HepG2 (cell line): ENCODE data around the gene PSMA4. TPM values are rescaled to one million over a fixed set of nuclear protein-coding genes. Genes with fewer than 3 reads are reported as not detected.

Source experiments
- ATAC-seq: fragments of 200-7000 bp; cut with Tn5 transposase; 3 replicates; pipeline ENCODE4 v1.9.1; 2020; ENCODE audit warnings: mild to moderate bottlenecking, moderate library complexity
- Bru-seq: library from RNA; stranded (reverse); fragments of 400-500 nt; gene quantifications from one replicate; lab custom pipeline; 2021; lab: Mats Ljungman, UMichigan
- BruChase-seq, 2 experiments: library from RNA; stranded (reverse); fragments of 400-500 nt; gene quantifications; one replicate each; lab custom pipeline; 2021; lab: Mats Ljungman, UMichigan
- BruUV-seq: library from RNA; stranded (reverse); fragments of 400-500 nt; replicated peaks from 2 replicates; lab custom pipeline; 2021; lab: Mats Ljungman, UMichigan
- CTCF ChIA-PET: fragments of 300-600 bp; formaldehyde crosslinking; extraction: SDS; loops from one replicate; lab custom pipeline; 2021; ENCODE audit warnings: low total read pairs, inconsistent platforms, low intra/inter-chr PET ratio; lab: Yijun Ruan, JAX
- POLR2A ChIA-PET: fragments of 350-600 bp; sonication (Branson Sonifier 250); formaldehyde crosslinking; loops from one replicate; lab custom pipeline; 2020; ENCODE audit warnings: antibody characterized with exemption, inconsistent platforms; lab: Yijun Ruan, JAX
- DNase-seq: peaks from one replicate; pipeline ENCODE4 v3.0.0-alpha.2; 2015; ENCODE audit warnings: low spot score
- FAIRE-seq: peaks from 3 replicates; lab custom pipeline; 2011; peaks lifted over from hg19 to GRCh38; lab: Jason Lieb, UNC
- H2AFZ ChIP-seq: one replicate; pipeline ENCODE4 v1.6.1; 2011; ENCODE audit warnings: low read length, inconsistent platforms
- H3K27ac ChIP-seq: fragments of 300-600 bp; 3 replicates; pipeline ENCODE4 v1.8.0; 2011; ENCODE audit warnings: mixed run types, mild to moderate bottlenecking, mixed read lengths, low read length, inconsistent platforms; ENCODE audit not compliant: insufficient read depth; ENCODE audit errors: extremely low read length
- H3K27me3 ChIP-seq, 2 experiments: fragments of 200-600 bp in 1 of 2; 2 replicates in 1 of 2; 3 replicates in 1 of 2; pipeline versions ENCODE4 v1.6.0 to v1.8.0; 2011; ENCODE audit warnings: low read length in 2 of 2, mild to moderate bottlenecking in 2 of 2, moderate library complexity in 2 of 2, inconsistent platforms in 1 of 2; ENCODE audit not compliant: insufficient read depth in 2 of 2, control insufficient read depth in 1 of 2
- H3K36me3 ChIP-seq, 2 experiments: fragments of 200-600 bp in 1 of 2; replicated peaks in 1 of 2; 2 replicates in 1 of 2; 3 replicates in 1 of 2; pipeline versions ENCODE4 v1.5.1 to v1.8.0; 2011; ENCODE audit warnings: low read length in 2 of 2, inconsistent platforms in 1 of 2; ENCODE audit not compliant: insufficient read depth in 2 of 2, control insufficient read depth in 1 of 2
- H3K4me1 ChIP-seq: 2 replicates; pipeline ENCODE4 v1.5.1; 2012; ENCODE audit warnings: low read length, inconsistent platforms; ENCODE audit not compliant: insufficient read depth
- H3K4me2 ChIP-seq: 2 replicates; pipeline ENCODE4 v1.6.0; 2011; ENCODE audit warnings: low read depth, low read length, inconsistent platforms
- H3K4me3 ChIP-seq, 3 experiments: fragments of 200-600 bp in 1 of 3; sonication (generic), shearing (Covaris generic) in 1 of 3; replicated peaks in 1 of 3; 2 replicates each; pipeline ENCODE4 v1.5.1; 2011 to 2016; ENCODE audit warnings: low read length in 3 of 3, inconsistent platforms in 2 of 3, low read depth in 2 of 3, mild to moderate bottlenecking in 2 of 3, control low read depth in 1 of 3, mixed read lengths in 1 of 3; ENCODE audit not compliant: insufficient read depth in 1 of 3
- H3K79me2 ChIP-seq: one replicate; pipeline ENCODE4 v1.6.1; 2011; ENCODE audit warnings: low read length, inconsistent platforms; ENCODE audit not compliant: insufficient read depth
- H3K9ac ChIP-seq: 2 replicates; pipeline ENCODE4 v1.6.0; 2011; ENCODE audit warnings: mild to moderate bottlenecking, low read depth, low read length, inconsistent platforms; ENCODE audit not compliant: insufficient read depth
- H3K9me3 ChIP-seq: 2 replicates; pipeline ENCODE4 v1.5.1; 2012; ENCODE audit warnings: mild to moderate bottlenecking, low read length
- H4K20me1 ChIP-seq: 2 replicates; pipeline ENCODE4 v1.6.0; 2011; ENCODE audit warnings: inconsistent platforms, mild to moderate bottlenecking, low read length, moderate library complexity; ENCODE audit not compliant: insufficient read depth
- ATF7-NPFF ChIP-seq: sonication (generic); formaldehyde crosslinking; IDR thresholded peaks from 2 replicates; pipeline ENCODE4 v1.8.1; 2023; ENCODE audit warnings: mild to moderate bottlenecking, low read depth, missing genetic modification reagents, moderate library complexity
- DMTF1 ChIP-seq: sonication (generic); formaldehyde crosslinking; IDR thresholded peaks from 2 replicates; pipeline ENCODE4 v1.4.0; 2020; ENCODE audit warnings: mild to moderate bottlenecking, missing genetic modification reagents
- DNMT1 ChIP-seq: sonication (generic); formaldehyde crosslinking; IDR thresholded peaks from 2 replicates; pipeline ENCODE4 v1.5.1; 2020; ENCODE audit warnings: mild to moderate bottlenecking, missing genetic modification reagents
- ELK4 ChIP-seq: sonication (generic); formaldehyde crosslinking; IDR thresholded peaks from 2 replicates; pipeline ENCODE4 v1.9.0; 2021; ENCODE audit warnings: missing genetic modification reagents, borderline replicate concordance
- GZF1 ChIP-seq: sonication (generic); formaldehyde crosslinking; IDR thresholded peaks from 2 replicates; pipeline ENCODE4 v1.5.1; 2020; ENCODE audit warnings: mild to moderate bottlenecking, missing genetic modification reagents
- MED8 ChIP-seq: sonication (generic); formaldehyde crosslinking; IDR thresholded peaks from 2 replicates; pipeline ENCODE4 v1.8.1; 2023; ENCODE audit warnings: mild to moderate bottlenecking, missing genetic modification reagents; ENCODE audit not compliant: insufficient replicate concordance
- NFKB2 ChIP-seq: sonication (generic); formaldehyde crosslinking; IDR thresholded peaks from 2 replicates; pipeline ENCODE4 v1.4.0; 2020; ENCODE audit warnings: missing genetic modification reagents, borderline replicate concordance
- REPIN1 ChIP-seq: sonication (generic); formaldehyde crosslinking; IDR thresholded peaks from 2 replicates; pipeline ENCODE4 v1.8.0; 2022; ENCODE audit warnings: missing genetic modification reagents, low read depth, mild to moderate bottlenecking, borderline replicate concordance
- TBX2 ChIP-seq: sonication (generic); formaldehyde crosslinking; IDR thresholded peaks from 2 replicates; pipeline ENCODE4 v1.5.0; 2020; ENCODE audit warnings: missing genetic modification reagents, mild to moderate bottlenecking, borderline replicate concordance
- ZBTB21 ChIP-seq: sonication (generic); formaldehyde crosslinking; IDR thresholded peaks from 2 replicates; pipeline ENCODE4 v1.4.0; 2020; ENCODE audit warnings: missing genetic modification reagents
- ZNF547 ChIP-seq: sonication (generic); formaldehyde crosslinking; IDR thresholded peaks from 2 replicates; pipeline ENCODE4 v1.5.1; 2020; ENCODE audit warnings: mild to moderate bottlenecking, missing genetic modification reagents
- ZNF790 ChIP-seq: sonication (generic); formaldehyde crosslinking; IDR thresholded peaks from 2 replicates; pipeline ENCODE4 v1.8.0; 2022; ENCODE audit warnings: missing genetic modification reagents, mild to moderate bottlenecking, borderline replicate concordance
- WGBS: methylation state at CpG from one replicate; pipeline ENCODE4 v1.1.6; 2017; ENCODE audit warnings: low lambda C conversion rate; 5-methylcytosine and 5-hydroxymethylcytosine counted together
- in situ Hi-C: cut with HindIII; loops from 2 replicates; pipeline ENCODE4 v1.10.0; 2017; ENCODE audit warnings: low pct_unique_long_range_greater_than_20kb; ENCODE audit not compliant: extremely low pct_ligation_motif_present
- intact Hi-C: fragments of 100-400 bp; cut with micrococcal nuclease; formaldehyde crosslinking; loops from one replicate; pipeline ENCODE4 v1.10.0; 2022; ENCODE audit not compliant: unreplicated experiment
- long read RNA-seq, 2 experiments: library from RNA in 1 of 2; library from polyadenylated mRNA in 1 of 2; stranded (forward) in 1 of 2; unstranded in 1 of 2; transcript quantifications; one replicate each; pipeline ENCODE4 v2.0.0, GENCODE V29; 2019 to 2022
- polyA minus RNA-seq, 3 experiments: library from RNA; depleted of rRNA, polyadenylated mRNA; stranded (reverse); fragments of >200 nt; gene quantifications; 2 replicates each; pipeline ENCODE4 v1.2.3, GENCODE V29; 2011; ENCODE audit warnings: low replicate concordance in 1 of 3
- polyA plus RNA-seq, 8 experiments: library from polyadenylated mRNA; depleted of rRNA in 3 of 8; stranded (reverse) in 7 of 8; unstranded in 1 of 8; fragments of >200 nt; fragmentation: Illumina TruSeq in 4 of 8; extraction: Trizol in 4 of 8; gene quantifications; 2 replicates each; pipeline versions ENCODE4 v1.2.1 to v1.2.3, GENCODE V29; 2011 to 2016; ENCODE audit warnings: low read depth in 4 of 8, missing spikeins in 1 of 8, mixed read lengths in 1 of 8; ENCODE audit not compliant: insufficient read depth in 1 of 8
- total RNA-seq, 5 experiments: library from RNA; depleted of rRNA; stranded (reverse); fragments of >200 nt; fragmentation: Illumina TruSeq; extraction: Trizol; gene quantifications; 2 replicates each; pipeline ENCODE4 v1.2.3, GENCODE V29; 2016; ENCODE audit warnings: low read depth in 1 of 5
- TF ChIP-seq, protein P1 (sequence below): IDR thresholded peaks from 2 replicates; pipeline ENCODE4 v1.6.1; 2012; ENCODE audit warnings: inconsistent platforms

The PSMA4 gene
- total RNA-seq (2016; rRNA removed; fragmentation: Illumina TruSeq; extraction: Trizol) (404 and 667 TPM in 2 replicates), polyA plus RNA-seq (2011; rRNA removed) (145 and 202 TPM in 2 replicates), polyA minus RNA-seq (2011; rRNA and poly(A)+ RNA removed; ENCODE audit: low replicate concordance) (24.7 and 98.6 TPM in 2 replicates), Bru-seq, nascent RNA (percentile 87 among the genes with signal in this experiment), BruChase-seq, experiment 1, labeled RNA remaining after a 6-hour chase (percentile 93 among the genes with signal in this experiment), BruChase-seq, experiment 2, labeled RNA remaining after a 2-hour chase (percentile 87 among the genes with signal in this experiment)
- 98.5 and 109 TPM in 2 replicates for total RNA-seq (2016; cell fraction: cytosol; rRNA removed; fragmentation: Illumina TruSeq; extraction: Trizol; ENCODE audit: low read depth)
- total RNA-seq (2016; cell fraction: insoluble cytoplasmic fraction; rRNA removed; fragmentation: Illumina TruSeq; extraction: Trizol) = 403 and 697 TPM in 2 replicates
- total RNA-seq (2016; cell fraction: membrane; rRNA removed; fragmentation: Illumina TruSeq; extraction: Trizol) = 140 and 147 TPM in 2 replicates
- total RNA-seq (2016; cell fraction: nucleus; rRNA removed; fragmentation: Illumina TruSeq; extraction: Trizol) = 134 and 137 TPM in 2 replicates
- polyA plus RNA-seq (2011; cell fraction: cytosol; rRNA removed) = 108 and 163 TPM in 2 replicates
- 36.7 and 54.6 TPM in 2 replicates for polyA plus RNA-seq (2011; cell fraction: nucleus; rRNA removed)
- polyA plus RNA-seq (2012) = 210 and 212 TPM in 2 replicates
- 100 and 107 TPM in 2 replicates for polyA plus RNA-seq (2016; cell fraction: cytosol; fragmentation: Illumina TruSeq; extraction: Trizol; ENCODE audit: low read depth)
- 529 and 575 TPM in 2 replicates for polyA plus RNA-seq (2016; cell fraction: insoluble cytoplasmic fraction; fragmentation: Illumina TruSeq; extraction: Trizol; ENCODE audit: low read depth)
- polyA plus RNA-seq (2016; cell fraction: membrane; fragmentation: Illumina TruSeq; extraction: Trizol; ENCODE audit: low read depth) = 98.3 and 108 TPM in 2 replicates
- polyA plus RNA-seq (2016; cell fraction: nucleus; fragmentation: Illumina TruSeq; extraction: Trizol; ENCODE audit: insufficient read depth, low read depth) = 162 and 169 TPM in 2 replicates
- 56.3 and 58.1 TPM in 2 replicates for polyA minus RNA-seq (2011; cell fraction: cytosol; rRNA and poly(A)+ RNA removed)
- polyA minus RNA-seq (2011; cell fraction: nucleus; rRNA and poly(A)+ RNA removed) = 42.0 and 45.1 TPM in 2 replicates
- long read RNA-seq, experiment 1, full-length matches to known transcripts = 178 of 201 reads
- long read RNA-seq, experiment 1, partial matches to known transcripts = 6 of 201 reads
- long read RNA-seq, experiment 1, other reads (novel, unspliced or antisense) = 17 of 201 reads
- long read RNA-seq, experiment 2, full-length matches to known transcripts = 173 of 267 reads
- long read RNA-seq, experiment 2, partial matches to known transcripts = 44 of 267 reads
- long read RNA-seq, experiment 2, other reads (novel, unspliced or antisense) = 50 of 267 reads

GRCh38 chr15:78540141-78540870, at the start of gene PSMA4:
Gene PSMA4 (plus strand): TSS chr15:78540444. CDS start chr15:78541928, 1,484 bp downstream.
- Histone ChIP-seq H3K4me1 (peaks cover 25% of the 10 kb centered on the region), H3K27me3 (no peaks in the 10 kb centered on the region; a peak in 1 of 5 replicates), H3K79me2 (peaks cover 24% of the 10 kb centered on the region), H3K9ac (peak within 1 kb of the TSS; percentile 87), H3K27ac (peak within 1 kb of the TSS; percentile 94), H2AFZ (peak within 1 kb of the TSS; percentile 92), H3K4me3 (peak within 1 kb of the TSS; percentile 83 to 88 (median 87)), H3K36me3 (peaks cover 0 to 16% of the 10 kb centered on the region in 2 experiments; a peak in 2 of 5 replicates), H3K4me2 (peak within 1 kb of the TSS; percentile 89), H3K9me3 (no peaks in the 10 kb centered on the region), H4K20me1 (no peaks in the 10 kb centered on the region)
- no TSS peak for BruUV-seq
- ATAC-seq = peak; percentile 92
- ChIA-PET POLR2A (interaction anchor here (0.6 to 3.4 kb wide), 17 partner anchors 9 to 410 kb away, joined by 3 to 40 read pairs (median 4); partner anchors contain the start of genes CHRNA5, HYKK, IREB2 and SKIC8), CTCF (no interaction called here)
- no peak for FAIRE-seq
- intact Hi-C loops (loop anchor here (1.0 to 5.0 kb wide), 2 partner anchors 25 to 33 kb away; partner anchors contain the start of genes CHRNA5 and HYKK), in situ Hi-C loops (no loop called here)
- peak; percentile 73 for DNase-seq
- WGBS = under 1% methylated on average over 19 of the region's 56 CpGs
- TF ChIP-seq DMTF1 (CRISPR knock-in tag) = no peak
- peak; percentile 40; the same call in 1 of the 2 replicates for TF ChIP-seq TBX2 (CRISPR knock-in tag)
- TF ChIP-seq REPIN1 (CRISPR knock-in tag) = no peak; the same call in 1 of the 2 replicates
- TF ChIP-seq ZNF547 = peak; percentile 69; the same call in 1 of the 2 replicates
- TF ChIP-seq ZNF790 = no peak
- TF ChIP-seq ATF7-NPFF (CRISPR knock-in tag) = peak; percentile 72; the same call in 1 of the 2 replicates
- no peak for TF ChIP-seq DNMT1 (CRISPR knock-in tag)
- no peak for TF ChIP-seq ELK4 (CRISPR knock-in tag)
- peak; percentile 85; the same call in 1 of the 2 replicates for TF ChIP-seq NFKB2
- TF ChIP-seq ZBTB21 (CRISPR knock-in tag) = no peak
- TF ChIP-seq, protein P1, sequence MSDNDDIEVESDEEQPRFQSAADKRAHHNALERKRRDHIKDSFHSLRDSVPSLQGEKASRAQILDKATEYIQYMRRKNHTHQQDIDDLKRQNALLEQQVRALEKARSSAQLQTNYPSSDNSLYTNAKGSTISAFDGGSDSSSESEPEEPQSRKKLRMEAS = peak; percentile 82
- TF ChIP-seq MED8 (CRISPR knock-in tag) = no peak
- TF ChIP-seq GZF1 = no peak
